HG02981 (cell line): ENCODE data around the gene TTC33.

Source experiments
- ATAC-seq: cut with Tn5 transposase; IDR thresholded peaks from one replicate; pipeline ENCODE4 v1.9.1; 2021; ENCODE audit warnings: mild to moderate bottlenecking, moderate library complexity; ENCODE audit not compliant: unreplicated experiment

TTC33 gene

GRCh38 chr5:40490464-40491111, 265.2 kb downstream of the TTC33 start:
- peak; percentile 33 for ATAC-seq

GRCh38 chr5:40489421-40489820, 266.3 kb downstream of the TTC33 start:
- no peak for ATAC-seq

- ATAC-seq: peak; percentile 63
Observed at GRCh38 chr5:40486437-40487275, 269.1 kb downstream of the TTC33 start.

GRCh38 chr5:40485021-40485998, 270.5 kb downstream of the TTC33 start:
- ATAC-seq: peak; percentile 45

GRCh38 chr5:40484495-40484894, 271.3 kb downstream of the TTC33 start:
- ATAC-seq: peak; percentile 34

GRCh38 chr5:40483316-40483715, 272.4 kb downstream of the TTC33 start:
- no peak for ATAC-seq

- ATAC-seq: no peak
Observed at GRCh38 chr5:40481241-40481640, 274.5 kb downstream of the TTC33 start.

- ATAC-seq: peak; percentile 37
Observed at GRCh38 chr5:40480392-40480791, 275.4 kb downstream of the TTC33 start.

GRCh38 chr5:40479939-40480338, 275.8 kb downstream of the TTC33 start:
- ATAC-seq: no peak

GRCh38 chr5:40478766-40479165, 277.0 kb downstream of the TTC33 start:
- no peak for ATAC-seq

- no peak for ATAC-seq
Observed at GRCh38 chr5:40477856-40478546, 277.8 kb downstream of the TTC33 start.

- ATAC-seq: no peak
Observed at GRCh38 chr5:40475561-40475960, 280.2 kb downstream of the TTC33 start.

- ATAC-seq: no peak
Observed at GRCh38 chr5:40474250-40474649, 281.5 kb downstream of the TTC33 start.

- ATAC-seq: no peak
Observed at GRCh38 chr5:40465416-40465815, 290.3 kb downstream of the TTC33 start.

- ATAC-seq: no peak
Observed at GRCh38 chr5:40464511-40464910, 291.2 kb downstream of the TTC33 start.
